HL-60 (cell line): ENCODE results near the gene CACNG4.

ENCODE experiments used
- DNase-seq, 2 experiments: peaks; one replicate each; pipeline ENCODE4 v3.0.0-alpha.2; 2010 to 2020; ENCODE audit warnings: low read depth in 1 of 2, low spot score in 1 of 2
- H3K27ac ChIP-seq: fragments of 250-450 bp; sonication (Bioruptor Pico); replicated peaks from 2 replicates; pipeline ENCODE4 v1.5.1; 2020; ENCODE audit warnings: mild to moderate bottlenecking, moderate library complexity
- H3K27me3 ChIP-seq: fragments of 250-450 bp; sonication (Bioruptor Pico); 2 replicates; pipeline ENCODE4 v1.5.1; 2021; ENCODE audit warnings: mild to moderate bottlenecking, moderate library complexity; ENCODE audit not compliant: insufficient read depth, poor library complexity, severe bottlenecking
- H3K4me3 ChIP-seq: replicated peaks from 2 replicates; pipeline ENCODE4 v1.5.1; 2011; ENCODE audit warnings: mild to moderate bottlenecking, control low read depth, low read length; ENCODE audit not compliant: insufficient read depth
- GABPA ChIP-seq: IDR thresholded peaks from 2 replicates; pipeline ENCODE4 v1.6.1; 2012; ENCODE audit warnings: low read depth
- POLR2AphosphoS5 ChIP-seq: IDR thresholded peaks from 2 replicates; pipeline ENCODE4 v1.6.1; 2012; ENCODE audit warnings: low read depth
- SPI1 ChIP-seq: IDR thresholded peaks from 2 replicates; pipeline ENCODE4 v1.6.1; 2012; ENCODE audit warnings: low read depth, mild to moderate bottlenecking, borderline replicate concordance
- TF ChIP-seq, protein P1 (sequence below): IDR thresholded peaks from one replicate; pipeline ENCODE4 v1.5.1; 2011; ENCODE audit warnings: low read length, control low read depth, inconsistent platforms; ENCODE audit not compliant: insufficient read depth
- TF ChIP-seq, protein P2 (sequence below): IDR thresholded peaks from 2 replicates; pipeline ENCODE4 v1.6.1; 2012; ENCODE audit warnings: low read depth; ENCODE audit not compliant: insufficient replicate concordance

The CACNG4 gene

DNA sequence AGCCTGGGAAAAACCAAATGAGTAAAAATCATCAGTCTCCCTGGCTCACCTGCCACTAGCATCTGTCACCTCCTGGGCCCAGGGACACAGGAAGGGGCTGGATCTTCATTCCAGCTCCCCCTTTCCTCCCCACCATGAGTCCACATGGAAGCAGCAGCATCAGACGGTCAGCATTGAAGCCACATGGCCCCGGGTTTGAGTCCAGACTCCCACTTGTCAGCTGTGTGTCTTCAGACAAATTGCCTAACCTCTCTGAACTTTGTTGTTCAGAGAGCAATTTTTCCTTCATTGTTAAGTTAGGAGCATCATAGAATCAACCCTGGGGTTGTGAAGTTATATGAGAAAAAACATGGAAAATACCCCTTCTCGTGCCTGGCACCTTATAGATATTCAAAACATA lies 10.7 kb downstream of the CACNG4 start:
- no peak for DNase-seq
- peaks cover 5% of the 10 kb centered on the region for H3K27me3 ChIP-seq
- H3K27ac ChIP-seq, result no peak overlapping the region
- H3K4me3 ChIP-seq, result no peak overlapping the region
- TF ChIP-seq, protein P1, sequence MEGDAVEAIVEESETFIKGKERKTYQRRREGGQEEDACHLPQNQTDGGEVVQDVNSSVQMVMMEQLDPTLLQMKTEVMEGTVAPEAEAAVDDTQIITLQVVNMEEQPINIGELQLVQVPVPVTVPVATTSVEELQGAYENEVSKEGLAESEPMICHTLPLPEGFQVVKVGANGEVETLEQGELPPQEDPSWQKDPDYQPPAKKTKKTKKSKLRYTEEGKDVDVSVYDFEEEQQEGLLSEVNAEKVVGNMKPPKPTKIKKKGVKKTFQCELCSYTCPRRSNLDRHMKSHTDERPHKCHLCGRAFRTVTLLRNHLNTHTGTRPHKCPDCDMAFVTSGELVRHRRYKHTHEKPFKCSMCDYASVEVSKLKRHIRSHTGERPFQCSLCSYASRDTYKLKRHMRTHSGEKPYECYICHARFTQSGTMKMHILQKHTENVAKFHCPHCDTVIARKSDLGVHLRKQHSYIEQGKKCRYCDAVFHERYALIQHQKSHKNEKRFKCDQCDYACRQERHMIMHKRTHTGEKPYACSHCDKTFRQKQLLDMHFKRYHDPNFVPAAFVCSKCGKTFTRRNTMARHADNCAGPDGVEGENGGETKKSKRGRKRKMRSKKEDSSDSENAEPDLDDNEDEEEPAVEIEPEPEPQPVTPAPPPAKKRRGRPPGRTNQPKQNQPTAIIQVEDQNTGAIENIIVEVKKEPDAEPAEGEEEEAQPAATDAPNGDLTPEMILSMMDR, result no peak
- TF ChIP-seq POLR2AphosphoS5 (no peak), GABPA (no peak), SPI1 (no peak)
- TF ChIP-seq, protein P2, sequence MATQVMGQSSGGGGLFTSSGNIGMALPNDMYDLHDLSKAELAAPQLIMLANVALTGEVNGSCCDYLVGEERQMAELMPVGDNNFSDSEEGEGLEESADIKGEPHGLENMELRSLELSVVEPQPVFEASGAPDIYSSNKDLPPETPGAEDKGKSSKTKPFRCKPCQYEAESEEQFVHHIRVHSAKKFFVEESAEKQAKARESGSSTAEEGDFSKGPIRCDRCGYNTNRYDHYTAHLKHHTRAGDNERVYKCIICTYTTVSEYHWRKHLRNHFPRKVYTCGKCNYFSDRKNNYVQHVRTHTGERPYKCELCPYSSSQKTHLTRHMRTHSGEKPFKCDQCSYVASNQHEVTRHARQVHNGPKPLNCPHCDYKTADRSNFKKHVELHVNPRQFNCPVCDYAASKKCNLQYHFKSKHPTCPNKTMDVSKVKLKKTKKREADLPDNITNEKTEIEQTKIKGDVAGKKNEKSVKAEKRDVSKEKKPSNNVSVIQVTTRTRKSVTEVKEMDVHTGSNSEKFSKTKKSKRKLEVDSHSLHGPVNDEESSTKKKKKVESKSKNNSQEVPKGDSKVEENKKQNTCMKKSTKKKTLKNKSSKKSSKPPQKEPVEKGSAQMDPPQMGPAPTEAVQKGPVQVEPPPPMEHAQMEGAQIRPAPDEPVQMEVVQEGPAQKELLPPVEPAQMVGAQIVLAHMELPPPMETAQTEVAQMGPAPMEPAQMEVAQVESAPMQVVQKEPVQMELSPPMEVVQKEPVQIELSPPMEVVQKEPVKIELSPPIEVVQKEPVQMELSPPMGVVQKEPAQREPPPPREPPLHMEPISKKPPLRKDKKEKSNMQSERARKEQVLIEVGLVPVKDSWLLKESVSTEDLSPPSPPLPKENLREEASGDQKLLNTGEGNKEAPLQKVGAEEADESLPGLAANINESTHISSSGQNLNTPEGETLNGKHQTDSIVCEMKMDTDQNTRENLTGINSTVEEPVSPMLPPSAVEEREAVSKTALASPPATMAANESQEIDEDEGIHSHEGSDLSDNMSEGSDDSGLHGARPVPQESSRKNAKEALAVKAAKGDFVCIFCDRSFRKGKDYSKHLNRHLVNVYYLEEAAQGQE, result no peak

DNA sequence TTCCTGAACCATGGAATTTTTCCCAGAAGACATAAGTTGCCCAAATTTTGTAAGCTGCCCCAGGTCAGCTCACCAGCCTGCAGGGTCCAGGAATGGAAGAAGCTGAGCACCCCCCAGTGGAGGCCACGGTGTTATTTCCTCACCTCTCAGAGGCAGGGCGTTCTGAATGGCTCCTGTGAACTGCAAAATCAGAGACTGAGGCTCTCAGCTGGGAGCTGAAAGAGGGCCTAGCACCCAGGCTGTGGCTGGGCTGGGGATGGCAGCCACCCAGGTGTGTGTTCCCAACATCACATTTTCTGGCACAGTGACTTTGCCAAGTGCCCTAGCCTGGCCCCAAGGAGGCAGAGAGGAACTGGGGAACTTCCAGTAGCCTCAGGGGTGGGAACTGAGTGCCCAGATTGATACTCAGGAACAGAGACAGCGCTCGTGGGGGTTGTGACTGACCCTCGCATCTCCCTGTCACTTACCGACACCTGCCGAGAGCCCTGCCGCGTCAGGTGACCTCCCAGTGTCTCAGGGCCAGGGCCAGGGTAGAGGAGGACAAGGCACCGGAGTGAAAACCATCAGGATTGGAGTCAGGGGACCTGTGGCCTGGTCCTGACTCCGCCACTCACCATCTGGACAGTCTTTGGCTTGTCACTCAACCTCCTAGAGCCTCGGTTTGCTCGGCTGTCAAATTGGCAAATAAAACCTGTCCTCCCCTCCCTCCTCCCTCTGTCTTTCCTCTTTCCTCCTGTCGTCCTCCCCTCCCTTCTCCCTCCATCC lies 11.3 kb downstream of the CACNG4 start:
- Histone ChIP-seq H3K4me3 (no peak overlapping the region), H3K27ac (no peak overlapping the region), H3K27me3 (peaks cover 5% of the 10 kb centered on the region)
- TF ChIP-seq POLR2AphosphoS5 (no peak), GABPA (no peak), SPI1 (no peak)
- TF ChIP-seq, protein P1, result no peak
- TF ChIP-seq, protein P2, result no peak
- DNase-seq, result no peak

DNA sequence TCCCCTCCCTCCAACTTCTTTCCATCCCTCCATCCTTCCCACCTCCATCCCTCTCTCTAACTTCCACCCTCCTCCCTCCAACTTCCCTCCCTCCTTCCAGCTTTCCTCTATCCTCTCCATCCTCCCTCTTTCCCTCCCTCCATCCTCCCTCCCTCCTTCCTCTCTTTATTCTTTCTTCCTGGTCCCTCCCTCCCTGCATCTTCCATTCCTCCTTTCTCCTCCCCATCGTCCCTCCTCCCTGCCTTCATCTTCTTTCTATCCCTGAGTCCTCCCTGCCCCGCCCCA lies 11.8 kb downstream of the CACNG4 start:
- Histone ChIP-seq H3K27ac (no peak overlapping the region), H3K27me3 (peaks cover 5% of the 10 kb centered on the region), H3K4me3 (no peak overlapping the region)
- TF ChIP-seq, protein P1, result no peak
- TF ChIP-seq, protein P2, result no peak
- DNase-seq, result no peak
